Motor neuron (in vitro differentiated cells): ENCODE measurements around the gene ADORA2A. TPM values are rescaled to one million over a fixed set of nuclear protein-coding genes. Genes with fewer than 3 reads are reported as not detected.

Experiments used
- ATAC-seq, 8 experiments: fragments of 200-7000 bp; cut with Tn5 transposase; replicated peaks in 6 of 8; 2 replicates each; pipeline ENCODE4 v1.8.0; 2021; ENCODE audit warnings: mild to moderate bottlenecking in 8 of 8, moderate library complexity in 8 of 8
- H3K27ac ChIP-seq, 2 donors: fragments of 250-450 bp; sonication (Bioruptor Pico); 2 replicates each; pipeline ENCODE4 v1.9.0; 2021; ENCODE audit warnings: antibody characterized with exemption in 2 of 2, mild to moderate bottlenecking in 2 of 2, moderate library complexity in 1 of 2
- H3K4me1 ChIP-seq, 2 donors: fragments of 250-450 bp; sonication (Bioruptor Pico); replicated peaks in 1 of 2; 2 replicates each; pipeline ENCODE4 v1.6.1; 2021; ENCODE audit warnings: antibody characterized with exemption in 2 of 2, mild to moderate bottlenecking in 2 of 2, moderate library complexity in 1 of 2
- H3K4me3 ChIP-seq, 5 donors: fragments of 250-450 bp; sonication (Bioruptor Pico); 2 replicates each; pipeline ENCODE4 v1.9.0; 2021; ENCODE audit warnings: antibody characterized with exemption in 5 of 5, mild to moderate bottlenecking in 5 of 5, moderate library complexity in 4 of 5
- WGBS, 10 experiments: fragments of 450-650 bp; shearing (Covaris generic); methylation state at CpG; one replicate each; pipeline ENCODE4 v1.0.0; 2022; 5-methylcytosine and 5-hydroxymethylcytosine counted together
- in situ Hi-C, 9 experiments: fragments of 400-800 bp; cut with MboI; loops; one replicate each; pipeline ENCODE4 v1.15.0; 2021; ENCODE audit warnings: low sequenced_read_pairs in 9 of 9, low pct_unique_long_range_greater_than_20kb in 2 of 9; ENCODE audit not compliant: unreplicated experiment in 9 of 9
- total RNA-seq, 8 experiments: library from RNA; unstranded; fragments of 300-600 nt; gene quantifications; 2 replicates each; pipeline versions ENCODE4 v1.2.3 to v1.2.4, GENCODE V29; 2022

Gene ADORA2A
- total RNA-seq, 8 experiments from 2014 or later, result 0.20 to 3.4 (median 2.1) TPM

DNA sequence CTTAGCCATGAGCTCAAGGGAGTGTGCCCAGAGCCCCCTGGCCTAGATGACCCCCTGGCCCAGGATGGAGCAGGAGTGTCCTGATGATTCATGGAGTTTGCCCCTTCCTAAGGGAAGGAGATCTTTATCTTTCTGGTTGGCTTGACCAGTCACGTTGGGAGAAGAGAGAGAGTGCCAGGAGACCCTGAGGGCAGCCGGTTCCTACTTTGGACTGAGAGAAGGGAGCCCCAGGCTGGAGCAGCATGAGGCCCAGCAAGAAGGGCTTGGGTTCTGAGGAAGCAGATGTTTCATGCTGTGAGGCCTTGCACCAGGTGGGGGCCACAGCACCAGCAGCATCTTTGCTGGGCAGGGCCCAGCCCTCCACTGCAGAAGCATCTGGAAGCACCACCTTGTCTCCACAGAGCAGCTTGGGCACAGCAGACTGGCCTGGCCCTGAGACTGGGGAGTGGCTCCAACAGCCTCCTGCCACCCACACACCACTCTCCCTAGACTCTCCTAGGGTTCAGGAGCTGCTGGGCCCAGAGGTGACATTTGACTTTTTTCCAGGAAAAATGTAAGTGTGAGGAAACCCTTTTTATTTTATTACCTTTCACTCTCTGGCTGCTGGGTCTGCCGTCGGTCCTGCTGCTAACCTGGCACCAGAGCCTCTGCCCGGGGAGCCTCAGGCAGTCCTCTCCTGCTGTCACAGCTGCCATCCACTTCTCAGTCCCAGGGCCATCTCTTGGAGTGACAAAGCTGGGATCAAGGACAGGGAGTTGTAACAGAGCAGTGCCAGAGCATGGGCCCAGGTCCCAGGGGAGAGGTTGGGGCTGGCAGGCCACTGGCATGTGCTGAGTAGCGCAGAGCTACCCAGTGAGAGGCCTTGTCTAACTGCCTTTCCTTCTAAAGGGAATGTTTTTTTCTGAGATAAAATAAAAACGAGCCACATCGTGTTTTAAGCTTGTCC lies 14.3 kb downstream of the ADORA2A start:
- Histone ChIP-seq H3K4me1 (peaks cover 10 to 17% of the 10 kb centered on the region in 2 donors), H3K4me3 (no peak overlapping the region), H3K27ac (no peak overlapping the region)
- 27 to 90% (median 83%) methylated on average over 2 to 6 of the region's 8 CpGs; no CpG with 5 or more reads in 6 of the 10 experiments for WGBS, 10 experiments
- in situ Hi-C loops, result no loop called here
- no peak for ATAC-seq

- Histone ChIP-seq H3K27ac (no peak overlapping the region), H3K4me1 (peaks cover 10 to 17% of the 10 kb centered on the region in 2 donors), H3K4me3 (no peak overlapping the region)
- ATAC-seq, result no peak
- WGBS, 10 experiments, result 17 to 100% (median 50%) methylated on average over 1 to 3 of the region's 8 CpGs; no CpG with 5 or more reads in 5 of the 10 experiments
- in situ Hi-C loops, result no loop called here
Observed at GRCh38 chr22:24442352-24442744, 14.9 kb downstream of the ADORA2A start.

- Histone ChIP-seq H3K4me1 (peaks cover 10 to 17% of the 10 kb centered on the region in 2 donors), H3K27ac (no peak overlapping the region), H3K4me3 (no peak overlapping the region)
- in situ Hi-C loops, result no loop called here
- ATAC-seq, result no peak
Observed at GRCh38 chr22:24443668-24444067, 16.3 kb downstream of the ADORA2A start.

- Histone ChIP-seq H3K4me3 (no peak overlapping the region), H3K27ac (no peak overlapping the region), H3K4me1 (peaks cover 10 to 17% of the 10 kb centered on the region in 2 donors)
- in situ Hi-C loops, result no loop called here
- ATAC-seq, result no peak
- WGBS, 10 experiments, result 50 to 70% methylated on average over 1 to 2 of the region's 3 CpGs; no CpG with 5 or more reads in 8 of the 10 experiments
Observed at GRCh38 chr22:24444251-24444650, 16.9 kb downstream of the ADORA2A start.

DNA sequence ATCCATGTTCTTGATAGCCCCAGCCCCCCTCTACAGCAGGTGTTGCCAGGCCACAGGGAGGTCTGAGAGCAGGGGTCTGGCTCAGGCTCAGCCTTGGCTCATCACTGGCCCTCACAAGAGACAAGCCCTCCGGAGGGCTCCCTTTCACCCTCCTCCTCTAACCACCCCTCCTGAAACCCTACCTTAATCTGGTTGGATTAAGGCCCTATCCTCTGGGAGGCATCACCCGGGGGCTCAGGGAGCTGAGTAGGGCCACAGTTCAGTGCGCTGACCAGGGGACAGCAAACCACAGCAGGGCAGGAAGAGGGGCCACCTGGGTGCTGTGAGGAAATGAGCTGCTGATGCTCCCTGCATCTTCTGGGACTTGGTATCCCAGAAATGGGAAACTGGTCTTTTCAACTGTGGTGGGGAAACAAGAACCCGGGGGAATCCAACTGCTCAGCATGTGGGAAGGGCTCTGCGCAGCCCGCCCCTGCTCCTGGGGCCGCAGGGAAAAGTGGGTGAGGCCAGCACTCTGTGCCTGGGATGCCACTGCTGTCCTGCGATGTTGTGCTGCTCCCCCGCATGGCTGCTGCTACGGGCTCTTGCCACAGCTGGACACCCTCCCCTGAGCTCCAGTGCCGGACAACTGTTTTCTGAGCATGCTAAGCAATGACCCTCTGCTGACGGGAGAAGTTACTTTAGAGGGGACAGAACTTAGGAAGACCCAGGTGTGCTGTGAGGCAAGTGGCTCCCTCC lies 17.5 kb downstream of the ADORA2A start:
- in situ Hi-C loops, result no loop called here
- Histone ChIP-seq H3K4me3 (no peak overlapping the region), H3K4me1 (peaks cover 10 to 17% of the 10 kb centered on the region in 2 donors), H3K27ac (no peak overlapping the region)
- 54 to 90% (median 82%) methylated on average over 1 to 7 of the region's 12 CpGs; no CpG with 5 or more reads in 4 of the 10 experiments for WGBS, 10 experiments
- ATAC-seq, result peak in 6 of 8 experiments; percentile 48 to 75 (median 70)

DNA sequence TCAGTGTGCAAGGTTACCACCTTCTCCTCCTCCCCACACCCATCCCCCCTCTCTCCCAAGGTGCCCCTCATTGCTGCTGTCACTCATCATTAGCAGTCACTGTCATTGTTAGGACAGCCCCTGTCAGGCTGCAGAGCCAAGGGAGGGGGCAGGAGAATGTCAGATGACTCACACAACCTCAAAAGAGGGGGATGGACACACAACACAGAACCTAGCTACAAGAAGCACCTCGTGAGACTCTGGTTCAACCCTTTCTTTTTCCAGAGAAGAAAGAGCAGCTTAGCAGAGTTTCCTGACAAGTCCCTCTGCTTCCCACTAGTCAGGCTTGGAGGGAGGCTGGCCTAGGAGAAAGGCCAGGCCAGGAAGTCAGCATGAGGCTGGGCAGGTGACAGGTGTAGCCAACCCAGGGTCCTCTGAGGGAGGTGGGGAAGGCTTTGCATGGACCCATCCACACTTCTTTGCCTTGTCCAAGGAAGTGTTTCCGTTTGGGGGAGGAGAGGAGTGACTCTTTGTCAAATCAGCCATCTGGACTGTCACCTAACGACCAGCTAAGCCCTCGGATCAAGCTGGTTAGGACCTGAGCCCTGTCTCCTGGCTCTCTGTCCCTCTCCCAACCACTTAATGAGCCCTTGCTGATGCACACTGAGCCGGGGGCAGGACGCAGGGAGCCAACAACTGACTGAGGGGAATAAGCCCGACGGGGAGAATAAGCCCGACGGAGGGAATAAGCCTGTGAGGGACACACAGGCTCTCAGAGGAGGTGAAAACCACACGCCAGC lies 18.3 kb downstream of the ADORA2A start:
- H3K27ac ChIP-seq, result no peak overlapping the region
- peaks cover 10 to 17% of the 10 kb centered on the region in 2 donors for H3K4me1 ChIP-seq
- 20 to 60% (median 50%) methylated on average over 1 to 7 of the region's 11 CpGs; no CpG with 5 or more reads in 2 of the 10 experiments for WGBS, 10 experiments
- no peak overlapping the region for H3K4me3 ChIP-seq
- in situ Hi-C loops, result no loop called here
- peak in 7 of 8 experiments; percentile 44 to 88 (median 85) for ATAC-seq

DNA sequence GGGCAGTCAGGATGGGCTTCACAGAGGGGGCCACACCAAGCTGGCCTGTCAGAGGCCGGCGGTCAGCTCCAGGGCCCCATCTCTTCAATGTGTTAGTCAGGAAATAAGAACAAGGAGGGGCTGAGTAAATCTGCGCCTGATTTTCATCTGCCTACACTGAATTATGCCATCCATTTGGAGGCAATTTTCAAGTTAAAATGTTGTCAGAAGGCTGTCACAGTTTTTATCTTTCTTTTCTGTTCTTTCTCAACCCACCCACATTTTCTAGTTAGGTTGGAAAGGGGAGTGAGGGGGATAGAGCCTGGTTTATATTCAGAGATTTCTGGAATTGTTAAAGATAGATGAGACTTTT lies 18.8 kb downstream of the ADORA2A start:
- Histone ChIP-seq H3K27ac (no peak overlapping the region), H3K4me3 (no peak overlapping the region), H3K4me1 (peaks cover 10 to 17% of the 10 kb centered on the region in 2 donors)
- ATAC-seq, result peak in 1 of 8 experiments; percentile 42
- in situ Hi-C loops, result no loop called here
- 10 to 100% (median 68%) methylated on average over 1 to 3 of the region's 3 CpGs; no CpG with 5 or more reads in 2 of the 10 experiments for WGBS, 10 experiments

GRCh38 chr22:24450610-24451009 lies 23.2 kb downstream of the ADORA2A start:
- peak in 1 of 8 experiments; percentile 45 for ATAC-seq
- H3K4me1 ChIP-seq, result peaks cover 4 to 7% of the 10 kb centered on the region in 2 donors
- no peak overlapping the region for H3K4me3 ChIP-seq
- no peak overlapping the region for H3K27ac ChIP-seq
- 20 to 86% (median 40%) methylated on average over 1 of the region's 1 CpG; no CpG with 5 or more reads in 5 of the 10 experiments for WGBS, 10 experiments
- in situ Hi-C loops, result no loop called here

GRCh38 chr22:24451162-24451561 lies 23.8 kb downstream of the ADORA2A start:
- Histone ChIP-seq H3K4me1 (peaks cover 0 to 2% of the 10 kb centered on the region in 2 donors), H3K4me3 (no peak overlapping the region), H3K27ac (no peak overlapping the region)
- ATAC-seq, result no peak
- in situ Hi-C loops, result no loop called here

GRCh38 chr22:24453853-24454252 lies 26.5 kb downstream of the ADORA2A start:
- 20 to 78% (median 50%) methylated on average over 1 of the region's 1 CpG; no CpG with 5 or more reads in 4 of the 10 experiments for WGBS, 10 experiments
- ATAC-seq, result no peak
- Histone ChIP-seq H3K4me3 (no peak overlapping the region), H3K4me1 (no peaks in the 10 kb centered on the region), H3K27ac (no peak overlapping the region)
- in situ Hi-C loops, result no loop called here

DNA sequence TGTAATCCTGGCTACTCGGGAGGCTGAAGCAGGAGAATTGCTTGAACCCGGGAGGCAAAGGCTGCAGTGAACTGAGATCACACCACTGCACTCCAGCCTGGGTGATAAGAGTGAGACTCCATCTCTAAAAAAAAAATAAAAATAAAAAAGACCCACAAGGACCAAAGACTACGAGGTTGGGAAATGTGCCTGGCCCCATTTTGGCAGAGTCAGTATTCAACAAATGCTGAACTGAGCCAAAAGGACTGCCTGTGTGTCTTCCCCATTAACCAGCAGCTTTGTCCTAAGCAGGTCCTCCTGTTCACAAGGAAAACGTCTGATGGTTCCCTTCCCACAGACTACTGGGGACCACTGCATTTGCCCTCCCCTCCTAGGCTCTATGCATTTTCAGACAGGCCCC lies 27.6 kb downstream of the ADORA2A start:
- H3K4me3 ChIP-seq, result no peak overlapping the region
- H3K27ac ChIP-seq, result no peak overlapping the region
- in situ Hi-C loops, result no loop called here
- WGBS, 10 experiments, result 0 to 100% (median 50%) methylated on average over 1 to 3 of the region's 4 CpGs; no CpG with 5 or more reads in 4 of the 10 experiments
- ATAC-seq, result no peak
- no peaks in the 10 kb centered on the region for H3K4me1 ChIP-seq

GRCh38 chr22:24455751-24456426 lies 28.5 kb downstream of the ADORA2A start:
- Histone ChIP-seq H3K27ac (no peak overlapping the region), H3K4me1 (no peaks in the 10 kb centered on the region), H3K4me3 (no peak overlapping the region)
- WGBS, 10 experiments, result 20 to 83% (median 66%) methylated on average over 1 to 9 of the region's 9 CpGs; no CpG with 5 or more reads in 1 of the 10 experiments
- no peak for ATAC-seq
- in situ Hi-C loops, result no loop called here
